Suprapubic skin (tissue), 4 donors: ENCODE results near the gene BLVRB. TPM values are rescaled to one million over a fixed set of nuclear protein-coding genes. Genes with fewer than 3 reads are reported as not detected.

Experiments used
- DNase-seq, 2 donors: peaks; one replicate each; pipeline ENCODE4 v3.0.0-alpha.2; 2019; ENCODE audit warnings: low spot score in 2 of 2
- H3K27ac ChIP-seq: fragments of 200-600 bp; sonication (generic); one replicate; pipeline ENCODE4 v1.5.1; 2019
- H3K27me3 ChIP-seq: fragments of 200-600 bp; sonication (generic); one replicate; pipeline ENCODE4 v1.5.1; 2019
- H3K36me3 ChIP-seq: fragments of 200-600 bp; sonication (generic); one replicate; pipeline ENCODE4 v1.5.1; 2019
- H3K4me1 ChIP-seq: fragments of 200-600 bp; sonication (generic); one replicate; pipeline ENCODE4 v1.5.1; 2019
- H3K4me3 ChIP-seq: fragments of 200-600 bp; sonication (generic); one replicate; pipeline ENCODE4 v1.5.1; 2019; ENCODE audit warnings: mild to moderate bottlenecking
- H3K9me3 ChIP-seq: fragments of 200-600 bp; sonication (generic); one replicate; pipeline ENCODE4 v1.5.1; 2019
- CTCF ChIP-seq, 2 donors: fragments of 200-600 bp in 1 of 2; fragments of 450-650 bp in 1 of 2; sonication (generic) in 1 of 2; IDR thresholded peaks; one replicate each; pipeline ENCODE4 v1.5.1; 2016 to 2019; ENCODE audit warnings: antibody characterized with exemption in 2 of 2, mild to moderate bottlenecking in 1 of 2, moderate library complexity in 1 of 2
- EP300 ChIP-seq: sonication (generic); formaldehyde crosslinking; IDR thresholded peaks from one replicate; pipeline ENCODE4 v1.6.1; 2017; ENCODE audit warnings: antibody characterized with exemption
- POLR2A ChIP-seq, 2 donors: fragments of 450-650 bp; IDR thresholded peaks; one replicate each; pipeline ENCODE4 v1.6.1; 2017; ENCODE audit warnings: antibody characterized with exemption in 2 of 2, mild to moderate bottlenecking in 2 of 2, moderate library complexity in 2 of 2
- POLR2AphosphoS5 ChIP-seq, 3 donors: sonication (generic); formaldehyde crosslinking; IDR thresholded peaks; one replicate each; pipeline ENCODE4 v1.6.1; 2017; ENCODE audit warnings: antibody characterized with exemption in 3 of 3
- WGBS: methylation state at CpG from one replicate; pipeline ENCODE4 v1.1.5; 2018; 5-methylcytosine and 5-hydroxymethylcytosine counted together
- total RNA-seq, 4 donors: library from RNA; depleted of rRNA; stranded (reverse); fragments of >200 nt; gene quantifications; one replicate each; pipeline ENCODE4 v1.1.0, GENCODE V29; 2016

BLVRB gene
- total RNA-seq, 4 donors from 2014 or later, result 117 to 172 (median 142) TPM

DNA sequence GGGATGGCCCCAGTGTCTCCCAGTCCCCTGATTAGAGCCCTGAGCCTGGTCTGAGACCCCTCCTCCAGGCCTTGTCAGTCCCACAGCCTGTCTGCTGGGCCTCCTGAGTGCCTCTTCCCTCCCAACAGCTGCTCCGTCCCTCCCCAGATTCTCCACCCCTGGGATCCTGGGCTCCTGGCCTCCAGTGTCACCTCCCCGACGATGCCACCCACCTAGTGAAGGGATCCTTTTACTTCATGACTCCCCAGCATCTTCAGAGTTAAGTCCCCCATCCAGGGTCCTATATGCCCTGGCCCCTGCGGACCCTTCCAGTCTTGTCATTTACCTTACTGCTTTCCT, 47.9 kb downstream of the BLVRB start:
- DNase-seq, result no peak
- H3K36me3 ChIP-seq, result peaks cover 4% of the 10 kb centered on the region
- 85% methylated on average over 4 of the region's 4 CpGs for WGBS
- H3K9me3 ChIP-seq, result no peaks in the 10 kb centered on the region
- peak overlapping the region; percentile 57 for H3K27ac ChIP-seq
- no peaks in the 10 kb centered on the region for H3K27me3 ChIP-seq
- TF ChIP-seq POLR2AphosphoS5 (IDR thresholded peaks at IDR 0.05) (no peak), CTCF (IDR thresholded peaks at IDR 0.05) (no peak), EP300 (no peak), POLR2A (IDR thresholded peaks at IDR 0.05) (no peak)
- H3K4me3 ChIP-seq, result peak overlapping the region; percentile 2
- peaks cover 35% of the 10 kb centered on the region for H3K4me1 ChIP-seq

- Histone ChIP-seq H3K27me3 (no peaks in the 10 kb centered on the region), H3K9me3 (no peaks in the 10 kb centered on the region), H3K4me3 (peak overlapping the region; percentile 2), H3K36me3 (no peaks in the 10 kb centered on the region), H3K27ac (peak overlapping the region; percentile 57), H3K4me1 (peaks cover 33% of the 10 kb centered on the region)
- DNase-seq, result no peak
- TF ChIP-seq CTCF (IDR thresholded peaks at IDR 0.05) (no peak), POLR2A (IDR thresholded peaks at IDR 0.05) (no peak), EP300 (no peak), POLR2AphosphoS5 (IDR thresholded peaks at IDR 0.05) (no peak)
- 55% methylated on average over 14 of the region's 16 CpGs for WGBS
Observed at GRCh38 chr19:40416918-40417642, 48.5 kb downstream of the BLVRB start.

DNA sequence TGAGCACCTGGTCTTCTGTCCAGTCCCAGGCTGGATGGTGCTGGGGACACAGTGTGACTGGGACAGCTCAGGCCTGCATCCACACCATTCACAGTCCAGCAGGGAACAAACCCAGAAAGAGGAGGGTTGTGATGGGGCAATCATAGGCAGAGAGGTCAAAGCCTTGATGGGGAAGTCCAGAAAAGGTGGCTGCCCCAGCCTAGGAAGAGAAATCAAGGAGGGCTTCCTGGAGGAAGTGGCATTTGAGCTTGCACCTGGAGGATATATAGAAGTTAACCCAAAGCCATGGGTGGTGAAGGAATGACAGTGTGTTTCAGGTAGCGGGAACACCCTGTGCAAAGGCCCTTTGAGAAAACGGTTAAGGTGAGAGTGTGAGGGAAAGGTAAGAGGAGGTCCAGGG, 49.8 kb downstream of the BLVRB start:
- Histone ChIP-seq H3K4me1 (peaks cover 35% of the 10 kb centered on the region), H3K27me3 (no peaks in the 10 kb centered on the region), H3K36me3 (no peaks in the 10 kb centered on the region), H3K9me3 (no peaks in the 10 kb centered on the region), H3K27ac (no peak overlapping the region), H3K4me3 (no peak overlapping the region)
- 100% methylated on average over 2 of the region's 2 CpGs for WGBS
- TF ChIP-seq POLR2AphosphoS5 (IDR thresholded peaks at IDR 0.05), result no peak
- TF ChIP-seq EP300, result no peak
- DNase-seq, result no peak

GRCh38 chr19:40414542-40415535, 50.7 kb downstream of the BLVRB start:
- Histone ChIP-seq H3K27me3 (no peaks in the 10 kb centered on the region), H3K4me1 (peaks cover 36% of the 10 kb centered on the region), H3K27ac (no peak overlapping the region), H3K9me3 (no peaks in the 10 kb centered on the region), H3K4me3 (no peak overlapping the region), H3K36me3 (no peaks in the 10 kb centered on the region)
- TF ChIP-seq CTCF (IDR thresholded peaks at IDR 0.05) (no peak), EP300 (no peak), POLR2AphosphoS5 (IDR thresholded peaks at IDR 0.05) (no peak), POLR2A (IDR thresholded peaks at IDR 0.05) (no peak)
- no peak for DNase-seq
- 58% methylated on average over 12 of the region's 21 CpGs for WGBS

DNA sequence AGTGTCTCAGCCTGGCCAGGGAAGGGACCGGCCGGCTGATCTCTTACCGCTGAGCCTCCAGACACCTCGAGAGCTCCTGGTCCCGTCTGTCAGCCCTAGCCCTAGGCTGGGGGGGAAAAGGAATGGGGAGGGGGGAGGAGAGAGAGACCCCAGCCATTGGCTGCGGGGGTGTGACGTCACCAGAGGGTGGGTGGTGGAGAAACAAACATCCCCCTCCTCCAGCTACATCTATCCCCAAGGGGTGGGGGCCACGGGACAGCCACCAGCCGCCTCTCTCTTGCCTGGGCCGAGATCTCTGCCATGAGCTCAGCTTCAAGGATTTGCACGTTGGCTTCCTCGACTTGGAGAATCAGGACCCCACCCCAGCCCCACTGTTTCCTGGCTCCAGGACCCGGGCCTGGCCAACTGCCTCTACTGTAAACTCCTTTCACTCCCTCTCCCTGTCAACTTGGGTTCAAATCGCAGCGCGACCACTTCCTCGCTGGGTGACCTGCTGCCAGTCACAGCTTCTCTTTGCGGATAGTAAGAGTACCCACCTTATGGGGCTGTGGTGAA, 52.2 kb downstream of the BLVRB start, which contains the start of gene PRX:
Gene PRX, minus strand, starts transcription at position 88 of the 555 bp plus-strand sequence. CDS start 5,446 bp downstream, outside the sequence.
- Histone ChIP-seq H3K4me1 (peaks cover 36% of the 10 kb centered on the region), H3K9me3 (no peaks in the 10 kb centered on the region), H3K27ac (no peak within 1 kb of the TSS), H3K36me3 (no peaks in the 10 kb centered on the region), H3K27me3 (no peaks in the 10 kb centered on the region), H3K4me3 (no peak within 1 kb of the TSS)
- WGBS, result 46% methylated on average over 18 of the region's 18 CpGs
- TF ChIP-seq CTCF (IDR thresholded peaks at IDR 0.05), result no peak
- TF ChIP-seq EP300, result no peak
- no peak for TF ChIP-seq POLR2A (IDR thresholded peaks at IDR 0.05)
- no peak for TF ChIP-seq POLR2AphosphoS5 (IDR thresholded peaks at IDR 0.05)
- no peak for DNase-seq
